GM21723 (cell line): ENCODE measurements around the gene NUP35.
"Not testable (repeated sequence)": the region's sequence is repeated elsewhere in the genome, so short reads cannot be mapped to it uniquely, and the experiment has no call there.

Experiments
- ATAC-seq: cut with Tn5 transposase; IDR thresholded peaks from one replicate; pipeline ENCODE4 v1.9.1; 2021; ENCODE audit warnings: mild to moderate bottlenecking, moderate library complexity; ENCODE audit not compliant: unreplicated experiment

The NUP35 gene

DNA sequence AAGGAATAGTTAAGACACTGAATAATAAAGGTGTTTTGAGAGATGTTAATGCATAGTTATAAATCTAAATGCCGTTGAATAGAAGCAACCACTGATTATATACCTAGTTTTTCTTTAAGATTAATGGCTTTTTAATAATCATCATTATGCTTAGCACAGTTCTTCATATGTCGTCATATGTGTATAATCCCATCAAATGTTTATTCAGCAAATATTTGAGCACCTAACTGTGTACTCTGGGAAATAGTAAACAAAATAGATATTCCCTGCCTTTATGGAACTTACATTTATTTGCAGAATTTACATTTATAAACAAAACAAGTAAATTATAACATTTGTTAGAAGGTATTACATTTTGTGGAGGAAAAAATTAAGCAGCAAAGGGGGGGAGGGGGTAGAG, 9.8 kb downstream of the NUP35 start:
- no peak for ATAC-seq

GRCh38 chr2:183148955-183149354, 24.7 kb downstream of the NUP35 start:
- no peak for ATAC-seq

GRCh38 chr2:183149489-183149888, 25.2 kb downstream of the NUP35 start:
- ATAC-seq = no peak

DNA sequence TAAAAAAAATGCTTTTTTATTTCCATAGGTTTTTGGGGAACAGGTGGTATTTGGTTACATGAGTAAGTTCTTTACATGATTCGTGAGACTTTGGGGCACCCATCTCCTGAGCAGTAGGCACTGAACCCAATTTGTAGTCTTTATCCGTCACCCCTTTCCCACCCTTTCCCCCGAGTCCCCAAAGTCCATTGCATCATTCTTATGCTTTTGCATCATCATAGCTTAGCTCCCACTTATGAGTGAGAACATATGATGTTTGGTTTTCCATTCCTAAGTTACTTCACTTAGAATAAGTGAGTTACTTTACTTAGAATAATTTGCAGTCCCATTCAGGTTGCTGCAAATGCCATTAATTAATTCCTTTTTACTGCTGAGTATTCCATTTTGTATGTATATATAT, 28.0 kb downstream of the NUP35 start:
- ATAC-seq = not testable (repeated sequence)

DNA sequence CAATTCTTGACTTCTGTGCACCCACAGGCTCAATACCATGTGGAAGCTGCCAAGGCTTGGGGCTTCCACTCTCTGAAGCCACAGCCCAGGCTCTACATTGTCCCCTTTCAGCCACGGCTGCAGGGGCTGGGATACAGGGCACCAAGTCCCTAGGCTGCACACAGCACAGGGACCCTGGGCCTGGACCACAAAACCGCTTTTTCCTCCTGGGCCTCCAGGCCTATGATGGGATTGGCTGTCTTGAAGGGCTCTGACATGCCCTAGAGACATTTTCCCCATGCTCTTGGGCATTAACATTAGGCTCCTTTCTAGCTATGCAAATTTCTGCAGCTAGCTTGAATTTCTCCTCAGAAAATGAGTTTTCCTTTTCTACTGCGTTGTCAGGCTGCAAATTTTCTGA, 29.7 kb downstream of the NUP35 start:
- ATAC-seq = no peak

DNA sequence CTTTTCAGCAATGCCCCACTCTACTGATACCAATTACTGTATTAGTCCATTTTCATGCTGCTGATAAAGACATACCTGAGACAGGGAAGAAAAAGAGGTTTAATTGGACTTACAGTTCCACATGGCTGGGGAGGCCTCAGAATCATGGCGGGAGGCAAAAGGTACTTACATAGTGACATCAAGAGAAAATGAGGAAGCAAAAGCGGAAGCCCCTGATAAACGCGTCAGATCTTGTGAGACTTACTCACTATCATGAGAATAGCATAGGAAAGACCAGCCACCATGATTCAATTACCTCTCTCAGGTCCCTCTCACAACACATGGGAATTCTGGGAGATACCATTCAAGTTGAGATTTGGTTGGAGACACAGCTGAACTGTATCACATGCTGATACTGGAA, 30.5 kb downstream of the NUP35 start:
- ATAC-seq = not testable (repeated sequence)

- no peak for ATAC-seq
Measured at GRCh38 chr2:183157131-183157530, 32.9 kb downstream of the NUP35 start.

- no peak for ATAC-seq
Measured at GRCh38 chr2:183162362-183162761, 38.1 kb downstream of the NUP35 start.

DNA sequence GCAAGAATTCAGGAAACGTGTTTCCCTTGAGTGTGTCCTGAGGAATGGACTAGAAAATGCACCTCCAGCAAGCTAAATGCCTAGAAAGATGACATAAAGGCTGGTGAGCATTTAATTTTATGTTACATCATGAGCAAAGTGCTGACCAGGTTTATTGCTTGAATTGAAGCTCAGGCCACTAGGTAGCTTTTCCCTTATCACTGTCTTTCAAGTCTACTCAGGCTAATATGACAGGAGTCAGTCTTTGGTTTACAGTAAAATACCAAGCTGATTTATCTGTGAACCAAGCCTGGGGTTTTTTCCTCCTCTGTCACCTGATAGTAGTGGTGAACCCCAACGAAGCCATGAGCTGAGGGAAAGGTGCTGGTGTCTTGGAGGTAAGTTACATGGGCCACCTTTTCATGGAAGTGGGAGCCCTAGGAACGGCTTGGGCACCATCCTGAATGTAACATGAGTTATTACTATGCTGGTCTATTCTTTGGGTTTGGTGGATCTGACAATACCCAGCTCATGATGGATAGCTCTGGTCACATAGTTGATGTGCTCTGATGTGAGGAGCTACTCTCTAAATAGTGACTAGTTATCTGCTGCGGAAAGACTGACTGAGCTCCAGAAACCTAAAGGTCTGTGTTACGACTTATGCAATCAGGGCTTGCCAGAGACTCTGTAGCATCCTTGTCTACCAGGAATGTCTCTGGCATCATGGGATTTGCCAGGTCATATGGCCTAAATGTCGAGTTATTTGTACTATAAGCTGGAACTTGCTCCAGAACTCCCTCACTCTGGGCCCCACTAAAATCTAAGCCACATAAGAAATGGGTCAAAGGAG, 39.8 kb downstream of the NUP35 start:
- no peak for ATAC-seq

- ATAC-seq = no peak
Measured at GRCh38 chr2:183164650-183165015, 40.4 kb downstream of the NUP35 start.

DNA sequence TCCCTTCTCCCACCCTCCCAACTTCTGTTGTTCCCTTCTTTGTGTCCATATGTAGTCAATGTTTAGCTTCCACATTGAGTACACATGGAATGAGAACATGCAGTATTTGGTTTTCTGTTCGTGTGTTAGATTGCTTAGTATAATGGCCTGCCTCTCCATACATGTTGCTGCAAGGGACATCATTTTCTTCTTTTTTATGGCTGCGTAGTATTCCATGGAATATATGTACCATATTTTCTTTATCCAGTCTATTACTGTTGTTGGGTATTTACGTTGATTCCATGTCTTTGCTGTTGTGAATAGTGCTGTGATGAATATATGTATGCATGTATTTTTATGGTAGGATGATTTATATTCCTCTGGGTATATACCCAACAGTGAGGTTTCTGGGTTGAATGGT, 42.0 kb downstream of the NUP35 start:
- no peak for ATAC-seq

DNA sequence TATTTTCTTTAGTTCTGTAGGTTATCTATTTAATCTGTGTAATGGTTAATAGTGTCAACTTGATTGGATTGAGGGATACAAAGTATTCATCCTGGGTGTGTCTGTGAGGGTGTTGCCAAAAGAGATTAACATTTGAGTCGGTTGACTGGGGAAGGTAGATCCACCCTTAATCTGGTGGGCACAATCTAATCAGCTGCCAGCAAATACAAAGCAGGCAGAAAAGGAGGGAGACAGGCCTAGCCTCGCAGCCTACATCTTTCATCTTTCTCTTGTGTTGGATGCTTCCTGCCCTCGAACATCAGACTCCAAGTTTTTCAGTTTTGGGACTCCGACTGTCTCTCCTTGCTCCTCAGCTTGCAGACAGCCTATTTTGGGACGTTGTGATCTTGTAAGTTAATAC, 42.7 kb downstream of the NUP35 start:
- ATAC-seq = not testable (repeated sequence)

DNA sequence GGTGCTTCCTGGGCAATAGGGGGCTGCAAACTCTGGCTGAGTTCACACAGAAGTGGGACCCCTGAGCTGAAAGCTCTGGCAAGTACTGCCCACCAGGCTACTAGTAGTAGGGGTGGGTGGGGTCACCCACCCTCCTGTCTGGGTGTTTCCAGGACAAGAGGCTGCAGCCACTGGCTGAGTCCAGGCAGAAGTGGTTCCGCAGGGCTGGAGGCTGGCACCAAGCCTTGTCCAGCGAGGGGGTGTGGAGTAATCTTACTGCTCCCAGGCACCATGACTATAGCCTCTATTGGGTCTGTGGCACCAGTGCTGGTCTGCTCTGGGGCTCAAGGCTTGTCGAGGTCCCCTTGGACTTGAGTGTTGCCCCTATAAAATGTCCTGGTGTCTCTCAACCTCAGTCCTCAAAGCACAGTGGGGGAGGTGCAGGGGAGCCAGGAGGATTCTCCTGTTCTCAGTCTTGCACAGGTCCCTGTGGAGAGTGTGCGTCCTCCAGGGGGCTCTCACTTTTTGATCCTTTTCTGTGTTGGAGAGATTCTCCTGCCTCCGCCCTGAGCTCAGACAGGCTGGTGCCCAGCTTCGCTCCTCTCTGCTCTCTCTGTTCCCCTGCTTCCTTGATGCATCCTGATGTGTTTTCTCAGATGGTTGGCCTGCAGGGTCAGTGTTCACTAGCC, 48.1 kb downstream of the NUP35 start:
- no peak for ATAC-seq

DNA sequence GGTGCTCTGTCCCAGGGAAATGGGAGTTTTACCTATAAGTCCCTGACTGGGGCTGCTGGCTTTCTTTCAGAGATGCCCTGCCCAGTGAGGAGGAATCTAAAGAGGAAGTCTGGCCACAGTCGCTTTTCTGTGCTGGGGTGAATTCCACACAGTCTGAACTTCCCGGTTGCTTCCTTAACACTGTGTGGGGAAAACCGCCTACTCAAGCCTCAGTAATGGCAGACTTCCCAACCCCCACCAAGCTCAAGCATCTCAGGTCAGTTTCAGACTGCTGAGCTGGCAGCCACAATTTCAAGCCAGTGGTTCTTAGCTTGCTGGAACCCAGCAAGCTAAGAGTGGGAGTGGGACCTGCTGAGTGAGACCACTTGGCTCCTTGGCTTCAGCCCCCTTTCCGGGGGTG, 54.9 kb downstream of the NUP35 start:
- no peak for ATAC-seq

- ATAC-seq = no peak
Measured at GRCh38 chr2:183185534-183185933, 61.3 kb downstream of the NUP35 start.

DNA sequence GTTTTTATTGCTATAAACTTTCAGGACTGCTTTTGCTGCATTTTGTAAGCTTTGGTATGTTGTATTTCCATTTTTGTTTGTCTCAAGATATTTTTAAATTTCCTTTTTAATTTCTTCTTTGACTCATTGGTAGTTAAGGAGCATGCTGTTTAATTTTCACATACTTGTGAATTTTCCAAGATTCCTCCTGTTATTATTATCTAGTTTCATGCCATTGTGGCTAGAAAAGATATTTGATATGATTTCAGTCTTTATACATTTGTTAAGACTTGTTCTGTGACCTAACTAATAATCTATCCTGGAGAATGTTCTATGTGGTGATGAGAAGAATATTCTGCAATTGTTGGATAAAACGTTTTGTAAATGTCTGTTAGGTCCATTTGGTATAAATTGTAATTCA, 62.1 kb downstream of the NUP35 start:
- ATAC-seq = no peak

- ATAC-seq = no peak
Measured at GRCh38 chr2:183186766-183187165, 62.5 kb downstream of the NUP35 start.

- ATAC-seq = no peak
Measured at GRCh38 chr2:183192343-183192742, 68.1 kb downstream of the NUP35 start.

GRCh38 chr2:183193904-183194303, 69.7 kb downstream of the NUP35 start:
- ATAC-seq = no peak

- no peak for ATAC-seq
Measured at GRCh38 chr2:183195397-183195796, 71.2 kb downstream of the NUP35 start.

- no peak for ATAC-seq
Measured at GRCh38 chr2:183195998-183196409, 71.8 kb downstream of the NUP35 start.

GRCh38 chr2:183204397-183204796, 80.2 kb downstream of the NUP35 start:
- no peak for ATAC-seq

DNA sequence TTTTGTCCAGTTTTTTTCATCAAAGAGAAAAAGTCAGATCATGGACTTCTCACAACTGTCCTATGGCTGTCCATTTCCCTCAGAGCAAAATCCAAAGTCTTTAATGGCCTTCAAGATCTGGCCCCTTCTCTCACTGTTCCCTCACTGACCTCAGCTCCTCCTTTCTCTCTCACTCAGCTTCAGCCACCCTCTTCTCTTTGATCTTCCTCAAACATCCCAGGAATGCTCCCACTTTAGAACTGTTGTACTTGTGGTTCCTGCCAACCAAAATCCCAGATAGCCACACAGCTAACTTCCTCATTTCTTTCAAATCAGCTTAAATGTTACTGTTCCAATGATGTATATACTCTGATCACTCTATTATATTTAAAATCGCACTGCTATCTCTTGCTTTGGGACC, 82.9 kb downstream of the NUP35 start:
- ATAC-seq = no peak
